ENCODE results near the gene MPL. TPM values are rescaled to one million over a fixed set of nuclear protein-coding genes. Genes with fewer than 3 reads are reported as not detected.

Gene MPL
- total RNA-seq, 2 experiments from 2014 or later, result not detected

- TF ChIP-seq, protein P1, sequence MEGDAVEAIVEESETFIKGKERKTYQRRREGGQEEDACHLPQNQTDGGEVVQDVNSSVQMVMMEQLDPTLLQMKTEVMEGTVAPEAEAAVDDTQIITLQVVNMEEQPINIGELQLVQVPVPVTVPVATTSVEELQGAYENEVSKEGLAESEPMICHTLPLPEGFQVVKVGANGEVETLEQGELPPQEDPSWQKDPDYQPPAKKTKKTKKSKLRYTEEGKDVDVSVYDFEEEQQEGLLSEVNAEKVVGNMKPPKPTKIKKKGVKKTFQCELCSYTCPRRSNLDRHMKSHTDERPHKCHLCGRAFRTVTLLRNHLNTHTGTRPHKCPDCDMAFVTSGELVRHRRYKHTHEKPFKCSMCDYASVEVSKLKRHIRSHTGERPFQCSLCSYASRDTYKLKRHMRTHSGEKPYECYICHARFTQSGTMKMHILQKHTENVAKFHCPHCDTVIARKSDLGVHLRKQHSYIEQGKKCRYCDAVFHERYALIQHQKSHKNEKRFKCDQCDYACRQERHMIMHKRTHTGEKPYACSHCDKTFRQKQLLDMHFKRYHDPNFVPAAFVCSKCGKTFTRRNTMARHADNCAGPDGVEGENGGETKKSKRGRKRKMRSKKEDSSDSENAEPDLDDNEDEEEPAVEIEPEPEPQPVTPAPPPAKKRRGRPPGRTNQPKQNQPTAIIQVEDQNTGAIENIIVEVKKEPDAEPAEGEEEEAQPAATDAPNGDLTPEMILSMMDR (IDR thresholded peaks at IDR 0.05), result no peak
- H3K4me3 Mint-ChIP-seq, result no peak overlapping the region
- H3K4me1 Mint-ChIP-seq (ENCODE audit: low read depth), result no peaks in the 10 kb centered on the region
- DNase-seq (no peak), ATAC-seq (ENCODE audit: poor library complexity) (no peak)
- H3K36me3 Mint-ChIP-seq (ENCODE audit: low read depth), result no peaks in the 10 kb centered on the region
- CTCF ChIA-PET, result no interaction called here
- intact Hi-C loops (cut with DNase I, micrococcal nuclease), result no loop called here
- Histone ChIP-seq H3K36me3 (ENCODE audit: insufficient read depth, low read length) (no peaks in the 10 kb centered on the region), H3K9me3 (ENCODE audit: control insufficient read depth in 1 of 2, insufficient read depth in 1 of 2, low read length in 2 of 2) (no peaks in the 10 kb centered on the region), H3K4me3 (ENCODE audit: low read length) (no peak overlapping the region), H3K27me3 (ENCODE audit: control insufficient read depth in 1 of 2, insufficient read depth in 2 of 2, low read length in 2 of 2) (no peaks in the 10 kb centered on the region), H3K27ac (ENCODE audit: low read depth in 1 of 2, low read length in 2 of 2) (no peak overlapping the region), H3K4me1 (ENCODE audit: insufficient read depth, low read length) (no peaks in the 10 kb centered on the region)
- H3K27me3 Mint-ChIP-seq, result no peaks in the 10 kb centered on the region
- POLR2A ChIA-PET, result no interaction called here
- no peaks in the 10 kb centered on the region for H3K9me3 Mint-ChIP-seq
- no peak overlapping the region for H3K27ac Mint-ChIP-seq
Observed at GRCh38 chr1:43314233-43314632, 23.4 kb upstream of the MPL start.

DNA sequence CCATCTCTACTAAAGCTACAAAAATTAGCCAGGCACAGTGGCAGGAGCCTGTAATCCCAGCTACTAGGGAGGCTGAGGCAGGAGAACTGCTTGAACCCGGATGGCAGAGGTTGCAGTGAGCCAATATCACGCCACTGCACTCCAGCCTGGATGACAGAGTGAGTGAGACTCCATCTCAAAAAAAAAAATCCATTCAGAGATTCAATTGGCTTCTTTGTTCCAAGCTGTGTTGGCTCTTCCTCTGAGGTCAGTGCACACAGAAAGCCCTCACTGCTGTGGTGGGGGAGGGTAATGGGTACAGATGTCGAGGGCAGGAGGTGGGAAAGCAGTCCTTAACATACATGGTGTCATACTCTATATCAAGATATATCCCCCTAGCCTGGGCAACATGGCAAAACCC lies 22.1 kb upstream of the MPL start:
- no peak overlapping the region for H3K4me3 ChIP-seq (ENCODE audit: low read length)
- no peaks in the 10 kb centered on the region for H3K4me1 Mint-ChIP-seq (ENCODE audit: low read depth)
- TF ChIP-seq, protein P1 (IDR thresholded peaks at IDR 0.05), result no peak
- ChIA-PET POLR2A (no interaction called here), CTCF (no interaction called here)
- H3K9me3 Mint-ChIP-seq, result no peaks in the 10 kb centered on the region
- H3K4me3 Mint-ChIP-seq, result no peak overlapping the region
- no peaks in the 10 kb centered on the region for H3K27me3 Mint-ChIP-seq
- no peak overlapping the region for H3K27ac Mint-ChIP-seq
- H3K36me3 ChIP-seq (ENCODE audit: insufficient read depth, low read length), result no peaks in the 10 kb centered on the region
- H3K27me3 ChIP-seq (ENCODE audit: control insufficient read depth in 1 of 2, insufficient read depth in 2 of 2, low read length in 2 of 2), result no peaks in the 10 kb centered on the region
- no peaks in the 10 kb centered on the region for H3K4me1 ChIP-seq (ENCODE audit: insufficient read depth, low read length)
- no peaks in the 10 kb centered on the region for H3K9me3 ChIP-seq (ENCODE audit: control insufficient read depth in 1 of 2, insufficient read depth in 1 of 2, low read length in 2 of 2)
- H3K36me3 Mint-ChIP-seq (ENCODE audit: low read depth), result no peaks in the 10 kb centered on the region
- DNase-seq (no peak), ATAC-seq (ENCODE audit: poor library complexity) (no peak)
- intact Hi-C loops (cut with DNase I, micrococcal nuclease), result no loop called here
- no peak overlapping the region for H3K27ac ChIP-seq (ENCODE audit: low read depth in 1 of 2, low read length in 2 of 2)

DNA sequence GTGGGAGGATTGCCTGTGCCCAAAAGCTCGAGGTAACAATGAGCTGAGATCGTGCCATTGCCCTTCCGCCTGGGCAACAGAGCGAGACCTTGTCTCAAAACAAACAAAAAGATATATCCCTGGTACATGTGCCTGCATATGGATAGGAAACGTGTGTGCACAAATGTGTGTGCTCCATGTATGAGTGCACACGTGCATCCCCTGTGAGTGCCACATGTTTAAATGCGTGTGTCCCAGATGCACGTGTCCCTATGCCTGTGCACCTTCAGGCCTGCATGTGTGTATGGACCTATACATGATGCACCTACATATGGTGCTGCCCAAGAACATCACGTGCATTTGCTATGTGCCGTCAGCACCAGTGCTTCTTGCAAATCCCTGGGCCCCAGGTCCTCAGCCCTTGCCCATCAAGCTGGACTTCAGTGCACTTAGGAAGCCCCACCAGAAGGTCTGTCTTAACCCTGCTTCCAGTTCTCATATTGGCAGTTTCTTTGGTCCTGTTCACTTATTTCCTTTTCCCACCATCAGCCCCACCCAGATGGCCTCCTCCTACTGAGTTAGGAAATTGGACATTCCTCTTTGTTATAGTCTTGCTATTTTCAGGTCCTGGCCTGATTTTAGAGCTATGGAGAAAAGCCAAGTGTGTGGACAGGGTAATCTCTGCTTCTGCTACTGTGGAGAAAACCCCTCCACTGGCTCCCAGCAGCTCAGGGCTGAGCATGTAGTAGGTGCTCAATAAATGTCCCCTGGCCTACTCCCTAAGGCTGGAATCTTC lies 21.5 kb upstream of the MPL start:
- DNase-seq, result no peak
- Histone ChIP-seq H3K4me1 (ENCODE audit: insufficient read depth, low read length) (no peaks in the 10 kb centered on the region), H3K9me3 (ENCODE audit: control insufficient read depth in 1 of 2, insufficient read depth in 1 of 2, low read length in 2 of 2) (no peaks in the 10 kb centered on the region), H3K27ac (ENCODE audit: low read depth in 1 of 2, low read length in 2 of 2) (no peak overlapping the region), H3K4me3 (ENCODE audit: low read length) (no peak overlapping the region), H3K36me3 (ENCODE audit: insufficient read depth, low read length) (no peaks in the 10 kb centered on the region), H3K27me3 (ENCODE audit: control insufficient read depth in 1 of 2, insufficient read depth in 2 of 2, low read length in 2 of 2) (no peaks in the 10 kb centered on the region)
- H3K27ac Mint-ChIP-seq, result no peak overlapping the region
- intact Hi-C loops (cut with DNase I, micrococcal nuclease), result no loop called here
- H3K4me1 Mint-ChIP-seq (ENCODE audit: low read depth), result no peaks in the 10 kb centered on the region
- no peaks in the 10 kb centered on the region for H3K36me3 Mint-ChIP-seq (ENCODE audit: low read depth)
- TF ChIP-seq, protein P1 (IDR thresholded peaks at IDR 0.05), result no peak
- no peak overlapping the region for H3K4me3 Mint-ChIP-seq
- no peaks in the 10 kb centered on the region for H3K27me3 Mint-ChIP-seq
- POLR2A ChIA-PET, result no interaction called here
- ATAC-seq (ENCODE audit: poor library complexity), result no peak
- CTCF ChIA-PET, result no interaction called here
- H3K9me3 Mint-ChIP-seq, result no peaks in the 10 kb centered on the region
